HG03196 (cell line): Measurements from ENCODE around the gene COL5A1.

Experiments
- ATAC-seq: cut with Tn5 transposase; IDR thresholded peaks from one replicate; pipeline ENCODE4 v1.9.1; 2021; ENCODE audit not compliant: unreplicated experiment

The COL5A1 gene

DNA sequence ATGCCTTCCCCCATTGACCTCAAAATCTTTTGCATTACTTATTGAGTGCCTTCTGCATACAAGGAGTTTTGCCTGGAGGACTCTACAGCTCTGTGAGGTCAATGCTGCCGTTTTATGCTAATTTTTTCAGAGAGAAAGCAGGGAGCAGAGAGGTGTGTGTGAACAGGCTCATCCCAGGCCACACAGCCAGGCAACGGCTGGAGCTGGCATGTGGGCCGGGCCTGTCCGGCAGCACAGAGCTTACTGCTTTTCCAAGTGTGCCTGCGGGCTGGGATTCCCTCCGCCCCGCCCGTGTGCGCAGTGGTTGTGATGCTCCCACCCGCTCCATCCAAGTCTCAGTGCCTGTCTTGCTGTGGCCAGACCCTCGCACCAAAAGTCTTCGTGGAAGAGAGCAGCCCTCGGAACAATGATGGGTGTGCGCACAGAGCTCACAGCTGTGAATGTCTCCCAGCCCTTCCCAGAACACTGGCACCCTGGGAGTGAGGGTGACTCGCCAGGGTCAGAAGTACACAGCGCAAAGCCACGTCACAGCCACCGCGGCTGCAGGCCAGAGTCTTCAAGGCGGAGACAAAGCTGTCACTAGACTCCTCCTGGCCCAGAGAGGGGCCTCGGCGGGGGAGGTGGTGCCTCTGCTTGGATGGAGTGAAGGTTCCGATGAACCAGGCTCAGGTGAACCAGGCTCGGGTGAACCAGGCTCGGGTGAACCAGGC lies 82.8 kb downstream of the COL5A1 start:
- no peak for ATAC-seq

DNA sequence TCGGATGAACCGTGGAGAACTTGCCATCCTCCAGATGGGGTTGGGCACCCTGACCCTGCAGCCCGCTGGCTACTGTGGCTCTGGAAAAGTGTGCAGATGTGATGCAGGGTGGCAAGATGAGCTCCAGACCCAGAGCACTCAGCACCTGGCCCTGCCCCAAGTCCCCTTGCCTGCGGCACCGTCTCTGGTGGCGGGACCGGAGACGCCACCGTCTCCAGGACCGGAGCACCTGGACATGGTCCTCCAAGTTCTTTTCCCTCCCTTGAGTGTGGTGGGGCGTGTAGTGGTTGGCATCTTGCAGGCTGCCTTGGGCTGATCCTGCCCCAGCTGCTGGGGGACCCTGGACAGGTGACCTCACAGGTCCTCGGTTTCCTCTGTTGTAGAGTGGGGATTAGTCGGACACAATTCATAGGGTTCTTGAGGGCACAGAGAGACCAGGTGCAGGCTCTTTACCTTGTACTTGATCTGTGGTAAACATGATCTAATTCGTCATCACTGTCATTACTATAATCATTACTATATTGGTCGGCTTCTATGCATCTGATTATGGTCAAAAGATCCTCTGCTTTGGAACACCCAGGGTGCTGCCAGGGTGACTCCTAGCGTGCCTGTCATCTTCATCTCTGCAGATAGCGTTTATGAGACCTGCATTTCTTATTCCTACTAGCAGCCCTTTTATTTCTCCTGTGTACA lies 83.5 kb downstream of the COL5A1 start:
- no peak for ATAC-seq

DNA sequence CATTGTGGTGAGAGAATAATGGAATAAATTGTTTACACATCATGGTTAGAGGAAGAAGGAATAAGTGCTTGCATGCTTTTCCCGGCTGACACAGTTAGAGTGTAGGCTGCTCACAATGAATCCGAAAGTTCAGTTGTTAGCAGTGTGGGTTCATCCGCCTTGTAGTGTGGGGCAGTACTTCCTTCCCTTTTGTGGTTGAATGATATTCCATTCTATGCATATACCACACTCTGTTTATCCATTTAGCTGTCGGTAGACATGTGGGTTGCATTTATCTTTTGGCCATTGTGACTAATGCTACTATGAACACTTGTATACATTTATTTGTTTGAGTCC lies 84.0 kb downstream of the COL5A1 start:
- no peak for ATAC-seq

DNA sequence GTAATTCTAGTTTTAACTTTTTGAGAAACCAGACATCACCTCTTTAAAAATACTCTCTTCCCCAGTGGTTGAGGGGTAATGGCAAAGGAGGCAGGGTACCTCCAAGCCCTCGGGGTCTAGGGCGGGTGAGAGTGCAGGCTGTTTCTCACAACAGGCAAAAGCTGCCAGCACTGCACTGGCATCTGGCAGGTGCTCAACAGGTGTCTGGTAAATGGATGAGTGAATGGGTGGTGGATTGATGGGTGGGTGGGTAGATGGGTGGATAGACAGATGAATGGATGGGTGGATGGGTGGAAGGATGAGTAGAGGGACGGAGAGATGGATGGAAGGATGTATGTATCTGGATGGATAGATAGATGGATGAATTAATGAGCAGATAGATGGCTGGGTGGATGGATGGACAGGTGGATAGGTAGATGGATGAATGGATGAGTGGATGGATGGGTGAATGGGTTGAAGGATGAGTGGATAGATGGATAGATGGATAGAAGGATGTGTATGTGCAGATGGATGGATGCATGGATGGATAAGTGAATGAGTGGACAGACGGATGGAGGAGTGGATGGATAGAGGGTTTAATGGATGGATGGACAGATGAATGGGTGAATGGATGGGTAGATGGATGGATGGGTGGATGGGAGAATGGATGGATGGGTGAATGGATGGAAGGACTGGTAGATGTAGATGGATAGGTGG lies 84.6 kb downstream of the COL5A1 start:
- ATAC-seq = no peak

DNA sequence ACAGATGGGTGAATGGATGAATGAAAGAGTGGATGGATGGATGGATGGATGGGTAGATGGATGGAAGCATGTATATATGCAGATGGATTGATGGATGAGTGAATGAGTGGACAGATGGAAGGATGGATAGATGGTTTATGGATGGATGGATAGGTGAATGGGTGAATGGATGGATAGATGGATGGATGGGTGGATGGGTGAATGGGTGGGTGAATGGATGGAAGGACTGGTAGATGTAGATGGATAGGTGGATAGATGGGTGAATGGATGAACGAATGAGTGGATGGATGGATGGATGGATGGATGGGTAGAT lies 85.1 kb downstream of the COL5A1 start:
- ATAC-seq = no peak

DNA sequence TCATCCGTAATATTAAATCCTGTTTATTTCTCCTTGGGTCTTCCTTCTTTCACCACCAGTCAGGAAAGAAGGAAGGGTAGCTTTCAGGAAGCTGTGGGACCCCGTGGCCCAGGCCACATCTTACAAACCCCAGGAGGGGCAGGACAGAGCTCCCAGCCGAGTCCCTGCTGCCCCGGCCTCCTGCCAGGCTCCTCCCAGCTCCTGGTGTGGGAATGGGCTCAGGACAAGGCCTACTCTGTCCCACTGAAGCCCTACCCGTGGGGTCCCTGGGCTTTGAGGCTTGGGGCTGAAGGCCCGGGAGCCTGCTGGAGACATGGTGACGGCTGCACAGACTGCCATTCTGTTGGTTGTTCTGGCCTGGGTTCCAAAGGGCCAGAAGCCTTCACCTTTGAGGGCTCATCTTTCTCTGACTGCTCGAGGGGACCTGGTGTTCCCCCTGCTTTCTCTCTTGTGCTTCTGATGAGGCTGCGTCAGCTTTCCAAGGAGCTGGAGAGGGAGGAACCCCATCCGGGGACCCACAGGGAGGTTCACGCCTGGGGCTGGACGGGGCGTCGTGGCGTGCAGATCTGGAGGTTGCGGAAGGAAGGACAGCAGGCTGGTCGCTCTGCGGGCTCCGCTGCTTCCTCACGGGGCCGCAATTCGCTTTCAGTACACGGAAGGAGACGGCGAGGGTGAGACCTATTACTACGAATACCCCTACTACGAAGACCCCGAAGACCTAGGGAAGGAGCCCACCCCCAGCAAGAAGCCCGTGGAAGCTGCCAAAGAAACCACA lies 86.6 kb downstream of the COL5A1 start:
- ATAC-seq = no peak

DNA sequence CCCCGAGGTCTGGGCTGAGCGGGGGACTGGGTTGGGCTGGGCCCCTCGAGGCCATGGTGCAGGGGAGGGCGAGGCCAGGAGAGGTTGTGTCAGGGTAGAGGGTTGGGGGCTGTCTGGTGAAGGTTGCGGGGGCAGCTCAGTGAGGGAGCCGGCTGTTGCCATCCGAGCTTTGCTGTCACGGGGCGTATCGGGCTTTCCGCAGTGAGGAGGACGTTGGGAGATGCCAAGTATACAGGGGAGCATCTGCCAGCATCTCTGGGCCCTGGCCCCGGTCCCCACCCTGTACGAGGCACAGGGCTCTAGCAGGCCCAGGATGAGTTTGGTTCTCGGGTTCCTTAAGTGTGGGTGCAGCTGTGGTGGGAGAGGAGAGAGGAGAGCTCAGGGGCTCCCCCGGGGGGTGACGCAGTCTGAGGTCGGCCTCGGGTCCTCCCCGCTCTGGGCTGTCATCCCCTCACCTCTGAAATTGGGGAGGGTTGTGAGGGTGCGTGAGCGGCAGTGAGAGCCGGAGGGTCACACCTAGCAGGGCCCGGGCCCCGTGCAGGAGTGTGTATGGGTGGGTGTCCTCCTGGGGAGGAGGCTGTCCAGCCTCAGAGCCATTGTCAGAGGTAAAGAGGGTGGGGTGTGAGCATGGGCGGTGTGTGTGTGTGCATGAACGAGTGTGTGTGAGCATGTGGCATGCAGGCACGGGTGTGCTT lies 87.3 kb downstream of the COL5A1 start:
- no peak for ATAC-seq

DNA sequence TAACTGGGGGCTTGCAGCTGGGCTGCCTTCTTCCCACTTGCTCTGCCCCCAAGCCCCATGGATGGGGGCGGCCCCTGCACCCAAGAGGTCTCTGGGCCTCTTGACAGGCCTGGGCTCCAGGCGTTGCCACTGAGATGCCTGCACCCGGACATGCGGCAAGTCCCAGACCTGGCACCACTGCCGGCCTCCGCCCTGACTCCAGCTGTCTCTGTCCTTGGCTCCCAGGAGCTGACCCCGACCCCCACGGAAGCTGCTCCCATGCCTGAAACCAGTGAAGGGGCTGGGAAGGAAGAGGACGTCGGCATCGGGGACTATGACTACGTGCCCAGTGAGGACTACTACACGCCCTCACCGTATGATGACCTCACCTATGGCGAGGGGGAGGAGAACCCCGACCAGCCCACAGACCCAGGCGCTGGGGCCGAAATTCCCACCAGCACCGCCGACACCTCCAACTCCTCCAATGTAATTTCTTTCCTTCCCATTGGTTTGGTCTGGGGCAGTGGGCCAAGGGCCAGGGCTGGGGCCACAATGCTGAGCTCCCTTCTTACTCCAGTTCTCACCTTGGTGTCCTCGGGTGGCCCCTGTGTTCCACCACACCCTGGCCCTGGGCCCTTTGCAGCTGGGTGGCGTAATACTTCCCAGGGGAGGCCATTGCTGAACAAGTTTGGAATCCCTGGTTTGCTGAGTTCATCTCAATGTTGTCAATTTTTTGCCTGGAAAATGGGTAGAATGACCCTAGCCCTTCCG lies 88.6 kb downstream of the COL5A1 start:
- ATAC-seq = no peak

DNA sequence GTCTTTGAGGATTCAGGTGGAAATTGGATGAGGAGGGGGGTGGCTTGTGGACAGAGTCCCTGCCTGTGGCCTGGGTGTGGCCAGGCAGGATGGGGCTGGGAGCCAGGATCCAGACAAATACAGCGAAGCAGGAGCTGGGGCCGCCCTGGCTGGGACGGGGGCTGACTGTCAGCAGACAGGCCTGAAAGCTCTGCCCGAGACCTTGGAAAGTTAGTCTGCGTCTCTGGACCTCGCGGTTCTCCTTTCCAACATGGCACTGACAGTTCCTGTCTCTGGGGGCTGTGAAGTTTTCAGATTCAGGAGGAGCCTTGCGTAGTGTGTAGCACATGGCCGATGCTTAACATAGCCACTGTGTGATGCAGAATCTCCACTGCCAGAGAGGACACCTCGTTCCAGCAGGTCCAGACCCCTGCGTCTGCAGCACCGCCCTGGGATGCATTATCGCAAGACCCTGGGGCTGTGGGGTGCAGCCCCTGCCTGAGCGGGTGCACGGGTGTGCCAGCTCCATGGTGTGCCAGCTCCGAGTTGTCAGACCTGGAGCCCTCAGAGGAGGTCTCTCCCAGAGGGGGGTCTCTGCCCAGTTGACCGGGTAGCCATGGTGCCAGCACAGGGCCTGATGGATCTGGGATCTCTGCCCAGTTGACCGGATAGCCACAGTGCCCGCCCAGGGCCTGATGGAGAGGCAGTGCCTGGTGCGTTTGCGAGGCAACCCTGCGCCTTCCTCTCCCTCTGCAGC lies 89.3 kb downstream of the COL5A1 start:
- no peak for ATAC-seq

DNA sequence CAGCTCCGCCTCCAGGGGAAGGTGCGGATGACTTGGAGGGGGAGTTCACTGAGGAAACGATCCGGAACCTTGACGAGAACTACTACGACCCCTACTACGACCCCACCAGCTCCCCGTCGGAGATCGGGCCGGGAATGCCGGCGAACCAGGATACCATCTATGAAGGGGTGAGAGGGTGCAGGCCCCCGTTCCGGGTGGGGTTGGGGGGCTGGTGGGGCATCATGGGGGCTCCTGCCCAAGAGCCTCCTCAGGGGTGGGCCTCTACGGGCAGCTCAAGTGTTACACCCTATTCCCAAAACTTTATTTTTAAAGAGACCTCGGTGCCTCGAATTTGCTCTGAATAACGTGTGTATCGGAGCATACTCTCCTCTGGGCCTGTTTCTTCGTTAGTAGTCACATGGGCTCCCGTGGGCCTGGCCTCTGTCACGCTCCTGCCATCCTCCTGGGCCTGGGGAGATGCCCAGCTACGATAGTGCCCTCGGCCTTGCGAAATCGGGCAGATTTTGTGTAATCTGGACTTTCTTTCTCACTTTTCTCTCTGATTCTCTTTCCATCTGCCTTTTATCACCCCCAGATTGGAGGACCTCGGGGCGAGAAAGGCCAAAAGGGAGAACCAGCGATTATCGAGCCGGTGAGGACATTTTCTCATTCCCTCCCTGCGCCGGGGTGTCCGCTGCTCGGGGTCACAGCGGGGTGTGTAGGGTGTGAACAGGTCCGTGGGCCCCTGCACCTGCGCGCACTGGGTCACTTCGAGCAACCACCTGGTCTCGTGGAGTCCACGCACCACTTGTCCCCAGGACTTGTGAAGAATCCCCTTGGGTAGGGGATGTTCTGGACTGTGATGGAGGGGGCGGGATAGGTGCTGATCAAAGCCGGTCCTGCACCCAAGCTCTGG lies 90.1 kb downstream of the COL5A1 start:
- no peak for ATAC-seq

DNA sequence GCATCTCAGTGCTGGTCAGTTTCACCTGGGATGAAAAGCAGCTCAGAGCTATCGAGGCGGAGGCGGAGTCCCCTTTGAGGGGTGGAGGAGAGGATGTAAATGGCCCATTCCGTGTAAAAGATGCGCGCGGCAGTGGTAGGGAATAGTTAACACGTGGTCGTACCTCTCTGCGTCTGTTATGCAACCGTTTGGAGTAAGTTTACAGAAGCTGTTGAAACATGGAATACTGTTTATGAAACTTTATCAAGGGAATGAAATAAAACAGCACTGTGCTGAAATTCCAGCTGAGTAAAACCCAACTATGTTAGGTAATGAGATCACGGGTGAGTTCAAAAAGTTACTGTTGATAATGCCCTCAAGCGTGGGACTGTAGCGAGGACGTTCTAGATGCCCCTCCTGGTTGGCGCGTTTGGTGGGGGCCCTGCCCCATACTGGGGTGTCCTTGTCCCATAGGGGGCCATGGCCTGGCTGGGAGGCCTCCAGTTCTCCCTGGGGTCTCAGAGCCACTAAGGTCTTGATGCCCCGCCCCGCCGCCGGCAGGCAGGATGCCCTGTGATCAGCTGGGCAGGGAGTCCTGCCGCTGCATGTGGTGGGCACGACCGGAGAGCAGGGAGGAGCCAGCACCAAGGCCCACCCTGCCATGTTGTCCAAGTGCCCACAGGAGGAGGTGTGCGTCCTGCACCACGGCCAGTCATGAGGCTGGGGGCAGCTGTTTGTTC lies 90.9 kb downstream of the COL5A1 start:
- no peak for ATAC-seq

DNA sequence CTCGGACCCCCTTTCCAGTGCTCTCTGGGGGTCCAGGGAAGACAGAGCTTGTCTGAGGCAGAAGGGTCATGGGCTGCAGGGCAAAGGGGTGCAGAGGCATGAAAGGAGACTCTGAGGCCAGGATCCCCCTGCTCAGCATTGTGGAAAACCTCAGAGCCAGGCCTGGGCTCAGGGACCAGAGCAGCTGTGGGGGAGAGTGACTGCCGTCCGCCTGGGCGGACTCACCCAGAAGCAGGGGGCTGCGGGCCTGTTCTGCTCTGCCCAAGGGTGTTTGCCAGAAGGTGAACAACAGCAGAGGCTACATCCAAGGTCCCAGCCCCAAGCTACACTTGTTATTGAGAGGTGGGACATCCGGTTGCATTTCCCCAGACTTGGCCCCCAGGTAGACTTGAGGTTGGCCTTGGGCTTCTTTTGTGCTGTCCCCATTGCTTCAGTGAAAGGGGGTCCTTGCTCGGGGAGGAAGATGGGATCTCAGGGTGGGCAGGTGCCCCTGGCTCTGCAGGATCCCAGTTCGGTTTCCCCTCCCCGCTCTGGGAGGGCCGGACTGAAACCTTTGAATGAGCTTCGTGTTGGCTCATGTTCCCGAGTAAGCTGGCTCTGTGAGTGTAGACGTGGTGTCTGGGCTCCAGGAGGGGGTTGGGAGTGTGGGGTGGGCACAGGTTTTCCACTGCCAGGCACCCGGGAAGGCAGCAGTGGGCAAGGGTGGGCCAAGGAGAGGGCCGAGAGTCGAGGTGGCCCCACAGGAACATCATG lies 92.1 kb downstream of the COL5A1 start:
- ATAC-seq = no peak

DNA sequence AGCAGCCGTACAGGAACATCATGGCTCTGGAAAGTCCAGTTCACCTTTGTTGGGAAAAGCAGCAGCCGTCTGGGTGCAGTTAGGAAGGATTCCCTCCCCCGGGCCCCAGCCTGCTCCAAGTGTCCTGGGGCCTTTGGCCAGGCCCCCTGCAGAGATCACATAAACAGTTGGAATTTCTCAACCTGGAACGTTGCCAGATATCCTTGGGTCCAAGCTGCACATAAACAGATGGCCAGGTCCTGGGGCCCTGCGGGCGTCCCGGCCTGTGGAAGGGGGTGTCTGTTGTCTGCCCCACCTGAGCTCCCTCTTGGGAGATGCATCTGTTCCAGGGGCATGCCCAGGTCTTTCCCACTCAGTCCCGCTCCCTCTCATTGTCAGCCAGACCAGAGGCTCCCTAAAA lies 92.7 kb downstream of the COL5A1 start:
- ATAC-seq = no peak

DNA sequence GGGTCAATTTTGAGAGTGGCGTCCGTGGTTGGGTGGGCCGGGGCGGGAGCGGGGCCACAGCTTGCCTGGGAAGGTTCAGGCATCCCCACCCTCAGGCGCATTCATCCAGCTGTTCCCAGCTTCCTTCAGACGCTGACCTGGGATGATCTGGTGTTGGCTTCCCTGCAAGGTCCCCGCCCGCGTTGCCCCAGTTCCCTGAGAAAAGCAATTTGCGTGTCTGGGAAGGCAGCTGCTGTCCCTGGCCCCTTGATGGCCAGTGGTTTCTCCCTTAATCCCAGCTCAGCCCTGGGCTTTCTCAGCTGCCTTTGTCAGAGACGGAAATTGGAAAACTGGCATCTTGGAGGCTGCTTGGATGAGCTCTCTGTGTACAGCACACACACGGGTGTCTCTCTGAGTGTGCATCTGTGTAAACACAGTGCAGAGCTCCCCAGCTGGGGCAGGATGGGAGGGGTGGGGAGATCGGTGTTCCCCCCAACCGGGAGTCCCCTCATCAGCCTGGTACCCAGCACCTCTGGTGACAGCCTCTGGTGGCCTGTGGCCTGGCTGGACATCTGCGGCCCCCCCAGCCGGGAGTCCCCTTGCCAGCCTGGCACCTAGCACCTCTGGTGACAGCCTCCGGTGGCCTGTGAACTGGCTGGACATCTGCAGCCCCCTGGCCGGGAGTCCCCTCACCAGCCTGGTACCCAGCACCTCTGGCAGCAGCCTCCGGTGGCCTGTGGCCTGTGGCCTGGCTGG lies 94.0 kb downstream of the COL5A1 start:
- ATAC-seq = no peak

DNA sequence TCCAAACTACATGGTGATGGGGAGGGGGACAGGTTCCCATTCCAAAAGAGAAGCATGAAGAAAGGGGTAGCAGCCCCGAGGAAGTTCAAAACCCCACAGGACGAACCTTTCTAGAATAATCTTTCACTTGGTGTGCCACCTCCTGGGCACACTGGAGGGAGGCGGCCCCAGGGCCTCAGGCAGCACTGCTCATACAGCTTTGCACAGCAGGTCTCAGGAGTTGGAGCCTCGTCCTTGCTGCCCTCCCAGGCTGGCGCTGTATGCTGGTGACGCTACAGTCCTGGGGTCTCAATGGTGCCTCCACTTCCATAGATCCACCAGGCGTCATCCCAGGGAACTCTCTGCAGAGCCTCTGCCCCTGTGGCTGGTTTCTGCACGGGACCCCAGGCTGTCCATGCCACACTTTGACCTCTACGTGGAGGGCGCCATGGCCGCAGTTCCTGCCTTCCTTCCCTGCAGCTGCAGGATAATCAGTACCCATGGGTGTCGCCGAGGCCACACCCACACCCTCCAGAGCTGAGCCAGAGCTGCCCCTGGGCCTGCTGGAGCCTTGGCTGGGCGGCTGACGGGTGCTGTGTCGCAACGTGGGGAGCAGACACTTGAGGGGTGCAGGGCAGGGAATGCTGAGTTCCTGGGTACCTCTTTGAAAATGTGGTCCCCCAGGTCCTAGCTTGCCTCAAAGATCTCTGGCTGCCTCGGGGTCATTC lies 95.3 kb downstream of the COL5A1 start:
- ATAC-seq = no peak
